Amygdala (tissue), 56 donors: ENCODE data around the gene KCNK15.

Experiments used
- DNase-seq, 56 donors: peaks; one replicate each; lab custom pipeline; 2025; lab: John Stamatoyannopoulos, UW

Gene KCNK15

GRCh38 chr20:44733341-44734069 lies 12.2 kb upstream of the KCNK15 start:
- peak in 55 of 56 donors; percentile 11 to 83 (median 55) for DNase-seq

GRCh38 chr20:44734938-44735337 lies 10.7 kb upstream of the KCNK15 start:
- DNase-seq: peak in 2 of 56 donors; percentile 3 to 9

- DNase-seq: no peak
Observed at GRCh38 chr20:44735816-44736169, 9.9 kb upstream of the KCNK15 start.

GRCh38 chr20:44736170-44737021 lies 9.3 kb upstream of the KCNK15 start:
- DNase-seq: peak in 50 of 56 donors; percentile 12 to 87 (median 56)

- DNase-seq: no peak
Observed at GRCh38 chr20:44737116-44737515, 8.5 kb upstream of the KCNK15 start.

- peak in 51 of 56 donors; percentile 8 to 86 (median 55) for DNase-seq
Observed at GRCh38 chr20:44738813-44739477, 6.7 kb upstream of the KCNK15 start.

GRCh38 chr20:44739942-44740341 lies 5.7 kb upstream of the KCNK15 start:
- DNase-seq: no peak

- DNase-seq: no peak
Observed at GRCh38 chr20:44742304-44743079, 3.2 kb upstream of the KCNK15 start.

GRCh38 chr20:44743080-44743701 lies 2.5 kb upstream of the KCNK15 start:
- DNase-seq: no peak

- DNase-seq: no peak
Observed at GRCh38 chr20:44743916-44744655, 1.6 kb upstream of the KCNK15 start.

GRCh38 chr20:44745122-44745597 lies 505 bp upstream of the KCNK15 start:
- no peak for DNase-seq

- DNase-seq: no peak
Observed at GRCh38 chr20:44746367-44747165, 901 bp downstream of the KCNK15 start.

- peak in 47 of 56 donors; percentile 7 to 83 (median 41) for DNase-seq
Observed at GRCh38 chr20:44747166-44748004, 1.7 kb downstream of the KCNK15 start.

- peak in 1 of 56 donors; percentile 8 for DNase-seq
Observed at GRCh38 chr20:44748005-44748370, 2.3 kb downstream of the KCNK15 start.

- DNase-seq: no peak
Observed at GRCh38 chr20:44750081-44750805, 4.6 kb downstream of the KCNK15 start.

GRCh38 chr20:44752099-44752931 lies 6.7 kb downstream of the KCNK15 start:
- DNase-seq: no peak
